H1 (cell line): ENCODE measurements around the gene SELENOS. TPM values are rescaled to one million over a fixed set of nuclear protein-coding genes. Genes with fewer than 3 reads are reported as not detected.

ENCODE experiments used
- CTCF ChIA-PET: fragments of 300-600 bp; sonication (Branson Sonifier 250); formaldehyde crosslinking; loops from one replicate; lab custom pipeline; 2021; ENCODE audit not compliant: partially characterized antibody; lab: Charles Lee
- POLR2A ChIA-PET: fragments of 300-600 bp; sonication (Branson Sonifier 250); formaldehyde crosslinking; loops from one replicate; lab custom pipeline; 2021; ENCODE audit warnings: inconsistent platforms; ENCODE audit not compliant: partially characterized antibody; lab: Charles Lee
- DNase-seq, 2 experiments: peaks; one replicate each; pipeline versions ENCODE4 v3.0.0 to v3.0.0-alpha.2; 2010 to 2022; ENCODE audit warnings: low spot score in 2 of 2, low read depth in 1 of 2, mixed read lengths in 1 of 2
- FAIRE-seq: peaks from 2 replicates; lab custom pipeline; 2011; peaks lifted over from hg19 to GRCh38; lab: Jason Lieb, UNC
- H2AFZ ChIP-seq: 2 replicates; pipeline ENCODE4 v1.8.1; 2012; ENCODE audit warnings: low read length, inconsistent platforms
- H2AK5ac ChIP-seq: 2 replicates; pipeline ENCODE4 v1.6.1; 2013; ENCODE audit warnings: low read depth, low read length
- H2BK120ac ChIP-seq: replicated peaks from 2 replicates; pipeline ENCODE3; 2013; ENCODE audit warnings: low read depth, low read length, inconsistent platforms
- H2BK12ac ChIP-seq: 2 replicates; pipeline ENCODE4 v1.6.1; 2013; ENCODE audit warnings: low read depth, low read length
- H2BK15ac ChIP-seq: 2 replicates; pipeline ENCODE4 v1.6.1; 2013; ENCODE audit warnings: low read length
- H2BK20ac ChIP-seq: 2 replicates; pipeline ENCODE4 v1.6.1; 2013; ENCODE audit warnings: low read length
- H2BK5ac ChIP-seq: 2 replicates; pipeline ENCODE4 v1.6.1; 2013; ENCODE audit warnings: low read depth, low read length
- H3K14ac ChIP-seq: 2 replicates; pipeline ENCODE4 v1.6.1; 2013; ENCODE audit warnings: inconsistent platforms; ENCODE audit not compliant: insufficient read length
- H3K18ac ChIP-seq: 2 replicates; pipeline ENCODE4 v1.6.1; 2013; ENCODE audit warnings: low read length; ENCODE audit errors: extremely low read depth
- H3K23ac ChIP-seq: 2 replicates; pipeline ENCODE4 v1.6.1; 2013; ENCODE audit warnings: inconsistent platforms; ENCODE audit not compliant: insufficient read length
- H3K23me2 ChIP-seq: 2 replicates; pipeline ENCODE4 v1.6.1; 2013; ENCODE audit warnings: low read depth, low read length
- H3K27ac ChIP-seq: 2 replicates; pipeline ENCODE4 v1.6.1; 2011; ENCODE audit warnings: low read depth, low read length, inconsistent platforms
- H3K27me3 ChIP-seq, 4 experiments: replicated peaks in 1 of 4; 1 replicate in 1 of 4; 2 replicates in 3 of 4; pipeline versions ENCODE4 v1.6.1 to v1.8.1; 2011 to 2013; ENCODE audit warnings: low read length in 3 of 4, mild to moderate bottlenecking in 3 of 4, inconsistent platforms in 2 of 4, mixed read lengths in 2 of 4, moderate library complexity in 1 of 4; ENCODE audit not compliant: control insufficient read depth in 3 of 4, insufficient read depth in 3 of 4; ENCODE audit errors: extremely low read depth in 1 of 4
- H3K36me3 ChIP-seq, 4 experiments: 2 replicates each; pipeline versions ENCODE4 v1.6.1 to v1.8.1; 2011 to 2013; ENCODE audit warnings: mild to moderate bottlenecking in 4 of 4, low read length in 3 of 4, moderate library complexity in 2 of 4, control low read depth in 1 of 4, inconsistent platforms in 1 of 4; ENCODE audit not compliant: insufficient read depth in 4 of 4, control insufficient read depth in 2 of 4
- H3K4ac ChIP-seq: replicated peaks from 2 replicates; pipeline ENCODE3; 2013; ENCODE audit warnings: low read length, low read depth, mixed read lengths, inconsistent platforms; ENCODE audit not compliant: insufficient read length
- H3K4me1 ChIP-seq, 4 experiments: replicated peaks in 1 of 4; 1 replicate in 1 of 4; 2 replicates in 3 of 4; pipeline versions ENCODE4 v1.6.1 to v1.8.1; 2011 to 2013; ENCODE audit warnings: low read length in 3 of 4, inconsistent platforms in 2 of 4, mixed read lengths in 1 of 4; ENCODE audit not compliant: insufficient read depth in 4 of 4, control insufficient read depth in 3 of 4
- H3K4me2 ChIP-seq, 2 experiments: 2 replicates each; pipeline versions ENCODE4 v1.6.1 to v1.8.1; 2011 to 2013; ENCODE audit warnings: low read depth in 2 of 2, low read length in 2 of 2, control low read depth in 1 of 2, inconsistent platforms in 1 of 2, mild to moderate bottlenecking in 1 of 2; ENCODE audit not compliant: insufficient read depth in 1 of 2
- H3K4me3 ChIP-seq, 4 experiments: fragments of 200-600, 300-600 bp in 1 of 4; sonication (generic), shearing (Covaris generic), sonication (Bioruptor Twin) in 1 of 4; 2 replicates each; pipeline versions ENCODE4 v1.5.1 to v1.8.1; 2011 to 2016; ENCODE audit warnings: low read length in 4 of 4, low read depth in 3 of 4, control low read depth in 2 of 4, inconsistent platforms in 2 of 4, mild to moderate bottlenecking in 2 of 4, mixed read lengths in 1 of 4, moderate library complexity in 1 of 4; ENCODE audit not compliant: insufficient read depth in 2 of 4; ENCODE audit errors: extremely low read depth in 1 of 4
- H3K56ac ChIP-seq: replicated peaks from 2 replicates; pipeline ENCODE3; 2013; ENCODE audit warnings: low read depth, mild to moderate bottlenecking, mixed read lengths, low read length, inconsistent platforms; ENCODE audit not compliant: insufficient read length
- H3K79me1 ChIP-seq: 2 replicates; pipeline ENCODE4 v1.6.1; 2013; ENCODE audit warnings: low read depth, low read length, control low read depth
- H3K79me2 ChIP-seq, 2 experiments: 2 replicates each; pipeline versions ENCODE4 v1.6.1 to v1.8.1; 2012 to 2013; ENCODE audit warnings: low read length in 2 of 2, mild to moderate bottlenecking in 2 of 2, inconsistent platforms in 1 of 2; ENCODE audit not compliant: insufficient read depth in 2 of 2, control insufficient read depth in 1 of 2
- H3K9ac ChIP-seq, 4 experiments: replicated peaks in 1 of 4; 1 replicate in 1 of 4; 2 replicates in 3 of 4; pipeline versions ENCODE4 v1.6.1 to v1.8.1; 2011 to 2013; ENCODE audit warnings: low read depth in 3 of 4, low read length in 3 of 4, control low read depth in 2 of 4, mild to moderate bottlenecking in 2 of 4, moderate library complexity in 2 of 4, inconsistent platforms in 1 of 4; ENCODE audit errors: extremely low read depth in 1 of 4
- H3K9me3 ChIP-seq, 2 experiments: 2 replicates each; pipeline versions ENCODE4 v1.6.1 to v1.8.1; 2012 to 2013; ENCODE audit warnings: mild to moderate bottlenecking in 2 of 2, moderate library complexity in 2 of 2, control low read depth in 1 of 2, inconsistent platforms in 1 of 2, low read depth in 1 of 2, low read length in 1 of 2, mixed read lengths in 1 of 2; ENCODE audit not compliant: insufficient read depth in 2 of 2
- H4K20me1 ChIP-seq, 2 experiments: replicated peaks in 1 of 2; 2 replicates each; pipeline versions ENCODE3 to v1.8.1; 2011 to 2013; ENCODE audit warnings: inconsistent platforms in 2 of 2, low read length in 2 of 2, mild to moderate bottlenecking in 1 of 2; ENCODE audit not compliant: insufficient read depth in 2 of 2, control insufficient read depth in 1 of 2
- H4K5ac ChIP-seq: 2 replicates; pipeline ENCODE4 v1.6.1; 2013; ENCODE audit warnings: low read length, low read depth, mixed read lengths, inconsistent platforms; ENCODE audit not compliant: insufficient read length
- H4K8ac ChIP-seq: 2 replicates; pipeline ENCODE4 v1.8.0; 2013; ENCODE audit warnings: mild to moderate bottlenecking, moderate library complexity, low read length, inconsistent platforms; ENCODE audit not compliant: insufficient read depth; ENCODE audit errors: extremely low read depth
- H4K91ac ChIP-seq: replicated peaks from 2 replicates; pipeline ENCODE3; 2013; ENCODE audit warnings: low read length, mixed read lengths, inconsistent platforms; ENCODE audit not compliant: insufficient read length
- SAP30 ChIP-seq: fragments of 300-600 bp; sonication (generic); IDR thresholded peaks from 2 replicates; pipeline ENCODE4 v1.7.1; 2012; ENCODE audit warnings: low read length, moderate library complexity, mild to moderate bottlenecking, inconsistent platforms; ENCODE audit not compliant: insufficient read depth, insufficient replicate concordance
- WGBS, 2 experiments: shearing (Covaris generic) in 1 of 2; methylation state at CpG; one replicate each; pipeline versions ENCODE4 v1.1.6 to v1.1.7; 2013 to 2015; ENCODE audit warnings: low lambda C conversion rate in 2 of 2, mixed read lengths in 2 of 2, inconsistent platforms in 1 of 2, low coverage in 1 of 2, missing lambda C conversion rate in 1 of 2; ENCODE audit not compliant: insufficient replicate concordance in 2 of 2, insufficient coverage in 1 of 2, insufficient read length in 1 of 2; ENCODE audit errors: extremely low coverage in 1 of 2, missing lambda C conversion rate in 1 of 2; 5-methylcytosine and 5-hydroxymethylcytosine counted together
- polyA plus RNA-seq, 7 experiments: library from polyadenylated mRNA; depleted of rRNA in 3 of 7; stranded (reverse) in 5 of 7; unstranded in 2 of 7; fragments of >200 nt in 5 of 7; fragments of 200-250 nt in 2 of 7; gene quantifications; 1 replicate in 5 of 7; 2 replicates in 1 of 7; 4 replicates in 1 of 7; pipeline versions ENCODE4 v1.2.1 to v1.2.3, GENCODE V29; 2011 to 2013; ENCODE audit warnings: missing spikeins in 2 of 7, mixed read lengths in 2 of 7
- total RNA-seq: library from RNA; stranded (reverse); fragmentation: NEBNext Ultra II Directional; extraction: Animal tissue kit (Norgen Biotek cat#: 25700); gene quantifications from 2 replicates; pipeline ENCODE4 v1.2.1, GENCODE V29; 2021

SELENOS gene
- total and polyA plus RNA-seq, 2 of the 8 experiments (the other 6 are each of a cell fraction or from before 2014, with no cell fraction given): 45.1 to 46.0 TPM

DNA sequence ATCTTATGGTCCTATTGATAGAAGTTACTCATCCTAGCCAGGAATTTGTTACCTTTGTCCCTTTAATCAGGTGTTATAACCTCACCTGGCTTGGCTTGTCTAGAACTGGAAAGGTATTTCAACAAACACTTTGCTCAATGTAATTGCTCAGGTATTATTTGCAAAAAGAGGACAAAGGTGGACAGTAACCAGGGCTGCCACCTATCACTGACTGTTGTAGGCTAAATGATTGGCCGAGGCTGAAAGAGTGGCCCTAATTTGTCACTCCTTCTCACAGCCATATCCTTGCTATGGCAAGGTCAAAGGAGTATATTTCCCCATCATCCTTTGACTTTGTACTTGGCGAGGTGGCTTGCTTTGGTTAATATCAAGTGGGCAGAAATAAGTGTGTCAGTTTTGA lies 2.7 kb upstream of the SELENOS start:
- Histone ChIP-seq H3K27me3 (no peaks in the 10 kb centered on the region), H3K23me2 (peaks cover 8% of the 10 kb centered on the region), H4K5ac (no peak overlapping the region), H3K18ac (no peak overlapping the region), H3K36me3 (peaks cover 20 to 47% (median 34%) of the 10 kb centered on the region in 4 experiments), H3K79me1 (no peaks in the 10 kb centered on the region; the same call in 1 of the 2 replicates), H4K20me1 (peaks cover 0 to 6% of the 10 kb centered on the region in 2 experiments), H2AK5ac (no peak overlapping the region), H3K27ac (no peak overlapping the region), H3K9ac (no peak overlapping the region), H3K4me2 (no peak overlapping the region), H4K91ac (no peak overlapping the region), H2BK20ac (no peak overlapping the region), H3K4me1 (peaks cover 0 to 3% (median 1%) of the 10 kb centered on the region in 4 experiments; a peak in 3 of 7 replicates), H3K56ac (no peak overlapping the region), H2BK5ac (no peak overlapping the region), H3K4ac (no peak overlapping the region), H4K8ac (no peak overlapping the region), H2BK120ac (no peak overlapping the region), H3K14ac (no peak overlapping the region), H2AFZ (no peak overlapping the region), H3K4me3 (no peak overlapping the region), H3K79me2 (peaks cover 0 to 17% of the 10 kb centered on the region in 2 experiments; a peak in 3 of 4 replicates), H2BK15ac (no peak overlapping the region), H3K23ac (no peak overlapping the region), H3K9me3 (no peaks in the 10 kb centered on the region), H2BK12ac (no peak overlapping the region)
- POLR2A ChIA-PET: interaction anchor here (0.9 to 1.1 kb wide), 2 partner anchors 8 to 359 kb away, joined by 3 to 4 read pairs; no protein-coding TSS in a partner anchor
- FAIRE-seq (no peak), DNase-seq (no peak)
- WGBS, 2 experiments: 90% methylated on average over 2 of the region's 2 CpGs; no CpG with 5 or more reads in 1 of the 2 experiments
- no peak for TF ChIP-seq SAP30
- CTCF ChIA-PET: interaction anchor here (1.0 to 3.2 kb wide), 3 partner anchors 8 to 367 kb away, joined by 4 to 21 read pairs (median 4); no protein-coding TSS in a partner anchor
